ENCODE results near the gene NPPB. TPM values are rescaled to one million over a fixed set of nuclear protein-coding genes. Genes with fewer than 3 reads are reported as not detected.

NPPB gene
- total RNA-seq, 1 experiment from 2014 or later, result not detected

DNA sequence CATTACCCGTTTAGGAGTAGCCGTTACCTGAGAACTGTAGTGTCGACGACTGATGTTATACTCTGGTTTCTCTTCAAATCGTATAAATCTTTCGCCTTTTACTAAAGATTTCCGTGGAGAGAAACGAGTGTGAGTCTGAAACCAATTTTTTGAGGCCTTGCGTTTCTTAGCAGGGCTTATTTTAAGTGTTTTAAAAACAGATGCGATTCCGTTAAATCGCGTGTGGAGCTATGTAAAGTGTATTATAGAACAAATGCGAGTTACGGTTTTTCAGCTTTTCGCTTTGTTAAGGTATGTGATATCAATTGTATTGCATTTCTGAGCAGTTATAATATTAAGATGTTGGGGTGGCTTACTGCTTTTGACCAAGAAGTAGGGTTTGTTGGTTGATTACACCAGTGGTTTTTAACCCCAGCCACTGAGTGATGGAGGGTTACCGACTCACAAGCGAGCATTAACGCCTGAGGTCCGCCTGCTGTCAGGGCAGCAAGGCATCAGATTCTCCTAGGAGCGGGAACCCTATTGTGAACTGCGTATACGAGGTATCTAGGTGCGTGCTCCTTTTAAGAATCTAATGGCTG lies 49.4 kb upstream of the NPPB start (continued):
- TF ChIP-seq ATF1 (CRISPR knock-in tag; IDR thresholded peaks at IDR 0.05) (peak; percentile 61; the same call in 1 of the 2 replicates), ESRRA (CRISPR knock-in tag; IDR thresholded peaks at IDR 0.05; ENCODE audit: borderline replicate concordance) (no peak), TCF7 (CRISPR knock-in tag; IDR thresholded peaks at IDR 0.05; ENCODE audit: low read depth) (no peak), FOXJ3 (CRISPR knock-in tag; IDR thresholded peaks at IDR 0.05; ENCODE audit: borderline replicate concordance) (peak; percentile 72; the same call in 1 of the 2 replicates), ZNF671 (CRISPR knock-in tag; IDR thresholded peaks at IDR 0.05) (peak; percentile 98), FOXK1 (CRISPR knock-in tag; IDR thresholded peaks at IDR 0.05) (no peak; the same call in none of the 2 replicates), HMGA2 (CRISPR knock-in tag; IDR thresholded peaks at IDR 0.05) (peak; percentile 49), TP53 (CRISPR knock-in tag; IDR thresholded peaks at IDR 0.05) (no peak), MYBL2 (CRISPR knock-in tag; IDR thresholded peaks at IDR 0.05) (peak; percentile 93), ETV6 (CRISPR knock-in tag; IDR thresholded peaks at IDR 0.05) (peak; percentile 76), ZNF317 (CRISPR knock-in tag; IDR thresholded peaks at IDR 0.05; ENCODE audit: borderline replicate concordance, low read depth) (no peak), ZBTB21 (CRISPR knock-in tag; IDR thresholded peaks at IDR 0.05; ENCODE audit: borderline replicate concordance) (no peak), SOX15 (CRISPR knock-in tag; IDR thresholded peaks at IDR 0.05) (peak; percentile 97), NR3C1 (CRISPR knock-in tag; conservative IDR thresholded peaks at IDR 0.05; ENCODE audit: low read depth) (no peak), GRHL2 (CRISPR knock-in tag; IDR thresholded peaks at IDR 0.05; ENCODE audit: insufficient replicate concordance, severe bottlenecking) (no peak), ZNF121 (CRISPR knock-in tag; IDR thresholded peaks at IDR 0.05) (no peak), NFYB (CRISPR knock-in tag; conservative IDR thresholded peaks at IDR 0.05; ENCODE audit: low read depth) (peak; percentile 38; the same call in 1 of the 2 replicates), OVOL2 (CRISPR knock-in tag; IDR thresholded peaks at IDR 0.05; ENCODE audit: borderline replicate concordance) (peak; percentile 96), EMX1 (CRISPR knock-in tag; IDR thresholded peaks at IDR 0.05) (peak; percentile 99), CREB1 (CRISPR knock-in tag; IDR thresholded peaks at IDR 0.05) (no peak; the same call in 1 of the 2 replicates), GTF2I (CRISPR knock-in tag; conservative IDR thresholded peaks at IDR 0.05) (peak; percentile 69; the same call in 1 of the 2 replicates), NFE2L1 (CRISPR knock-in tag; IDR thresholded peaks at IDR 0.05) (0 out of 2 replicates have a peak, but pooled peaks have one; percentile 61), RORB (CRISPR knock-in tag; IDR thresholded peaks at IDR 0.05) (peak; percentile 99), TEAD1 (CRISPR knock-in tag; IDR thresholded peaks at IDR 0.05) (peak; percentile 86), PRRX2 (CRISPR knock-in tag; IDR thresholded peaks at IDR 0.05) (peak; percentile 98)
- TF ChIP-seq, protein P1, sequence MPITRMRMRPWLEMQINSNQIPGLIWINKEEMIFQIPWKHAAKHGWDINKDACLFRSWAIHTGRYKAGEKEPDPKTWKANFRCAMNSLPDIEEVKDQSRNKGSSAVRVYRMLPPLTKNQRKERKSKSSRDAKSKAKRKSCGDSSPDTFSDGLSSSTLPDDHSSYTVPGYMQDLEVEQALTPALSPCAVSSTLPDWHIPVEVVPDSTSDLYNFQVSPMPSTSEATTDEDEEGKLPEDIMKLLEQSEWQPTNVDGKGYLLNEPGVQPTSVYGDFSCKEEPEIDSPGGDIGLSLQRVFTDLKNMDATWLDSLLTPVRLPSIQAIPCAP (CRISPR knock-in tag; IDR thresholded peaks at IDR 0.05), result peak; percentile 85
- TF ChIP-seq, protein P2, sequence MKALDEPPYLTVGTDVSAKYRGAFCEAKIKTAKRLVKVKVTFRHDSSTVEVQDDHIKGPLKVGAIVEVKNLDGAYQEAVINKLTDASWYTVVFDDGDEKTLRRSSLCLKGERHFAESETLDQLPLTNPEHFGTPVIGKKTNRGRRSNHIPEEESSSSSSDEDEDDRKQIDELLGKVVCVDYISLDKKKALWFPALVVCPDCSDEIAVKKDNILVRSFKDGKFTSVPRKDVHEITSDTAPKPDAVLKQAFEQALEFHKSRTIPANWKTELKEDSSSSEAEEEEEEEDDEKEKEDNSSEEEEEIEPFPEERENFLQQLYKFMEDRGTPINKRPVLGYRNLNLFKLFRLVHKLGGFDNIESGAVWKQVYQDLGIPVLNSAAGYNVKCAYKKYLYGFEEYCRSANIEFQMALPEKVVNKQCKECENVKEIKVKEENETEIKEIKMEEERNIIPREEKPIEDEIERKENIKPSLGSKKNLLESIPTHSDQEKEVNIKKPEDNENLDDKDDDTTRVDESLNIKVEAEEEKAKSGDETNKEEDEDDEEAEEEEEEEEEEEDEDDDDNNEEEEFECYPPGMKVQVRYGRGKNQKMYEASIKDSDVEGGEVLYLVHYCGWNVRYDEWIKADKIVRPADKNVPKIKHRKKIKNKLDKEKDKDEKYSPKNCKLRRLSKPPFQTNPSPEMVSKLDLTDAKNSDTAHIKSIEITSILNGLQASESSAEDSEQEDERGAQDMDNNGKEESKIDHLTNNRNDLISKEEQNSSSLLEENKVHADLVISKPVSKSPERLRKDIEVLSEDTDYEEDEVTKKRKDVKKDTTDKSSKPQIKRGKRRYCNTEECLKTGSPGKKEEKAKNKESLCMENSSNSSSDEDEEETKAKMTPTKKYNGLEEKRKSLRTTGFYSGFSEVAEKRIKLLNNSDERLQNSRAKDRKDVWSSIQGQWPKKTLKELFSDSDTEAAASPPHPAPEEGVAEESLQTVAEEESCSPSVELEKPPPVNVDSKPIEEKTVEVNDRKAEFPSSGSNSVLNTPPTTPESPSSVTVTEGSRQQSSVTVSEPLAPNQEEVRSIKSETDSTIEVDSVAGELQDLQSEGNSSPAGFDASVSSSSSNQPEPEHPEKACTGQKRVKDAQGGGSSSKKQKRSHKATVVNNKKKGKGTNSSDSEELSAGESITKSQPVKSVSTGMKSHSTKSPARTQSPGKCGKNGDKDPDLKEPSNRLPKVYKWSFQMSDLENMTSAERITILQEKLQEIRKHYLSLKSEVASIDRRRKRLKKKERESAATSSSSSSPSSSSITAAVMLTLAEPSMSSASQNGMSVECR (CRISPR knock-in tag; IDR thresholded peaks at IDR 0.05; ENCODE audit: borderline replicate concordance), result peak; percentile 64; the same call in 1 of the 2 replicates
- TF ChIP-seq, protein P3, sequence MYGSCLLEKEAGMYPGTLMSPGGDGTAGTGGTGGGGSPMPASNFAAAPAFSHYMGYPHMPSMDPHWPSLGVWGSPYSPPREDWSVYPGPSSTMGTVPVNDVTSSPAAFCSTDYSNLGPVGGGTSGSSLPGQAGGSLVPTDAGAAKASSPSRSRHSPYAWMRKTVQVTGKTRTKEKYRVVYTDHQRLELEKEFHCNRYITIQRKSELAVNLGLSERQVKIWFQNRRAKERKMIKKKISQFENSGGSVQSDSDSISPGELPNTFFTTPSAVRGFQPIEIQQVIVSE (CRISPR knock-in tag; IDR thresholded peaks at IDR 0.05; ENCODE audit: borderline replicate concordance), result peak; percentile 99
- TF ChIP-seq, protein P4, sequence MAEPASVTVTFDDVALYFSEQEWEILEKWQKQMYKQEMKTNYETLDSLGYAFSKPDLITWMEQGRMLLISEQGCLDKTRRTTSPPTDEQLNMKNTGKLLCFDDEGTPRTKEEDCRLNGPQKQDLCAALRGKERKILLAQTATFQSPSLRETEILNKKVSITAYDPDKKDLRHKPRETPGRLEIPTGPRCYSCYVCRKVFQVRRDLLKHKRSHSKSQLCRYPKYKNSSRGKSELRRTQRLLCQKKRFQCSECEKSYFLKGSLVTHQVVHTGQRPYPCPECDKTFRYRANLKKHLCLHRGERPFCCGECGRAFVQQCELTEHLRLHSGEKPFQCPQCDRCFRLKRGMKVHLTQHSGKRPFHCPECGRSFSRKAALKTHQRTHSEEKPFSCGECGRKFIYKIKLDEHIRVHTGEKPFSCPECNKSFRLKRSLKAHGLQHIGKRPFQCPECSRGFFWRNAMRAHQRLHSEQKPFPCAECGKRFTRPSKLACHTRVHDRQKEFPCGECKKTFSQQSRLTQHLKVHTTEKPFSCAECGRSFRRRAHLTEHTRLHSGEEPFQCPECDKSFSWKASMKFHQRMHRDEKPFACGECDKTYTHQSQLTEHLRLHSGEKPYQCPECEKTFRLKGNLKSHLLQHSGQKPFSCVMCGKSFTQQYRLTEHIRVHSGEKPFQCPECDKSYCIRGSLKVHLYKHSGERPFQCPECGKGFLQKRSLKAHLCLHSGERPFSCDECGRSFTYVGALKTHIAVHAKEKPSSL (CRISPR knock-in tag; conservative IDR thresholded peaks at IDR 0.05), result peak; percentile 99
- TF ChIP-seq, protein P5, sequence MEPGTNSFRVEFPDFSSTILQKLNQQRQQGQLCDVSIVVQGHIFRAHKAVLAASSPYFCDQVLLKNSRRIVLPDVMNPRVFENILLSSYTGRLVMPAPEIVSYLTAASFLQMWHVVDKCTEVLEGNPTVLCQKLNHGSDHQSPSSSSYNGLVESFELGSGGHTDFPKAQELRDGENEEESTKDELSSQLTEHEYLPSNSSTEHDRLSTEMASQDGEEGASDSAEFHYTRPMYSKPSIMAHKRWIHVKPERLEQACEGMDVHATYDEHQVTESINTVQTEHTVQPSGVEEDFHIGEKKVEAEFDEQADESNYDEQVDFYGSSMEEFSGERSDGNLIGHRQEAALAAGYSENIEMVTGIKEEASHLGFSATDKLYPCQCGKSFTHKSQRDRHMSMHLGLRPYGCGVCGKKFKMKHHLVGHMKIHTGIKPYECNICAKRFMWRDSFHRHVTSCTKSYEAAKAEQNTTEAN (CRISPR knock-in tag; IDR thresholded peaks at IDR 0.05), result 0 out of 2 replicates have a peak, but pooled peaks have one; percentile 30
- TF ChIP-seq, protein P6, sequence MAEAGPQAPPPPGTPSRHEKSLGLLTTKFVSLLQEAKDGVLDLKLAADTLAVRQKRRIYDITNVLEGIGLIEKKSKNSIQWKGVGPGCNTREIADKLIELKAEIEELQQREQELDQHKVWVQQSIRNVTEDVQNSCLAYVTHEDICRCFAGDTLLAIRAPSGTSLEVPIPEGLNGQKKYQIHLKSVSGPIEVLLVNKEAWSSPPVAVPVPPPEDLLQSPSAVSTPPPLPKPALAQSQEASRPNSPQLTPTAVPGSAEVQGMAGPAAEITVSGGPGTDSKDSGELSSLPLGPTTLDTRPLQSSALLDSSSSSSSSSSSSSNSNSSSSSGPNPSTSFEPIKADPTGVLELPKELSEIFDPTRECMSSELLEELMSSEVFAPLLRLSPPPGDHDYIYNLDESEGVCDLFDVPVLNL (CRISPR knock-in tag; IDR thresholded peaks at IDR 0.05; ENCODE audit: borderline replicate concordance, low read depth), result peak; percentile 76; the same call in 1 of the 2 replicates

All from WTC11 (cell line).